Stimulated activated naive CD8-positive, alpha-beta T cell treated with anti-CD3 and anti-CD28 coated beads, Interleukin-15, Interleukin-2, amounts not matched to agents 100 U/mL and 50 U/mL, for 24 hours (primary cell): ENCODE results near the gene NLRC5.

Source experiments
- ATAC-seq: fragments of 150-1000 bp; cut with Tn5 transposase; one replicate; pipeline ENCODE4 v1.10.0; 2021
- DNase-seq: peaks from one replicate; pipeline ENCODE4 v3.0.0; 2021

Gene NLRC5

DNA sequence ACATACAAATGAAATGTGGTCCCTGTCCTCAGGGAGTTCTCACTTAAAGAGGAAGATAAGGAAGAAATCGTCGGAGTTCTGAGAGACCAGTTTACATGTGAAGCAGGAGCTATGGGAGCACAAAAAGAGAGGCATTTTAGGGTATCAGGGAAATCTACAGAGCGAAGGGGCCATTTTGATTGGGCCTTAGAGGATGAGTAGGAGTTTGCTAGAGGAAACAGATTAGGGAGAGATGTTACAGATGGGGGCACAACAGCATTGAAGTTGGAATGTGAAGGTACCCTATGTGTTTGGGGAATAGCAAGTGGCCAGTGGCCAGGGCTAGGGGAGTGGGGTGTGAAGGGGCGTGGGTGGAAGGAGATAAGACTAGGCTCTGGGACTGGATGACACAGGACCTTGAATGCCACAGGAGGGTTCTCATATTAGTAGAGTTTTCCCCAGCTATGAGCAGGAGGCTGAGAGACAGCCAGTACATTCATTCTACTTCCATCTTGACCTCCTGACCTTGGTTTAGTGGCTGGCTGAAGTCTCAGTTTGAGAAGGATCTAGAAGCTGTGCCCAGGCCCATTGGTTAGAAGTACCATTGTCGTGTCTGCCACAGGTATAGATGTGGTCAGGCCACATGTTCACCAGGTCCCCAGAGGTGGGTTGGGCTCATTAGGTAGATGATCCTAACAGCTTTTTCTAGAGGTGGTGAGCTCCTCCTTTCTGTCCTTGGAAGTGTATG, 137.8 kb downstream of the NLRC5 start:
- peak; percentile 21 for ATAC-seq
- DNase-seq = no peak

DNA sequence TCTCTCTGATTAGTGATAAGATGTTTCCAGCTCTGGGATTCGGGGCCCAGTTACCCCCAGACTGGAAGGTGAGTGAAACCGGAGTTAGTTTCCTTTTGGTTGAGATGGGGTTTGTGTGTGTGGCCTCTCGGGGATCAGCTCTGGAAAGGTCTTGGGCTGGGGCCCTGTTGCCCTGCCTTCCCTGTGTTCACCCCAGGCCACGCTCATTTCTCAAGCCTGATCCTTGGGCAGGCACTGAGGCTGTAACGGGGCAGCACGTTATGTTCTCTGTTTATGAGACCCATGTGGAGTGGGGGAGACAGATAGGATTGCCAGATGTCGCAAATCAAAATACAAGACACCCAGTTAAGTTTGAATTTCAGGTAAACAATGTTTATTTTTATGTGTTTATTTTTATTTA, 138.5 kb downstream of the NLRC5 start:
- ATAC-seq = no peak

DNA sequence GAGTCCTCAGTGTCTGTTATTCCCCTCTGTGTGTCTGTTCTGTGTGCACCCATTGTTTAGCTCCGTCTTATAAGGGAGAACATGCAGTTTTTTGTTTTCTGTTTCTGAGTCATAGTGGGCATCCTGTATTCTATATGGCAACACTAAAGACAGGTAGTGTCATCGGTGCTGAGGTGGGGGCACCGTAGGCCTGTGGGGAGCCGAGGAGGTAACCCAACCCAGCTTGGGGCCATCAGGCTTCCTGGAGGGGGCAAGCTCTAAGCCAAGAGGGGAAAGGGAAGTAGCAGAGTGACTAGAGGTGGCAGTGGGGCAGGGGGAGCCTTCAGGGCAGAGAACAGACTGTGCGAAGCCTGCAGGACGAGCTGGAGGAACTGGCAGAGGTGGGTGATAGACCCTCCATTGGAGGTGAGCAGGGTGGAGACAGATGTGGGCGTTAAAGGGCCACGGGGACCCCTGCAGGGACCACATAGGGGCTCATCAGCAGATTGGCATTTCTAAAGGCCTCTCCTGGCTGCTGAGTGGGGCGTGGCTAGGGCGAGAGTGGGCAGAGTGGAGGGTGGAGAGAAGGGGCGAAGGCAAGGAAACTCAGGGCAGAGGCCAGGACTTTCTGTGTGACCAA, 139.5 kb downstream of the NLRC5 start:
- peak; percentile 67 for DNase-seq
- ATAC-seq = peak; percentile 77

More for the DNA sequence above, 138.5 kb downstream of the NLRC5 start:
- no peak for DNase-seq

DNA sequence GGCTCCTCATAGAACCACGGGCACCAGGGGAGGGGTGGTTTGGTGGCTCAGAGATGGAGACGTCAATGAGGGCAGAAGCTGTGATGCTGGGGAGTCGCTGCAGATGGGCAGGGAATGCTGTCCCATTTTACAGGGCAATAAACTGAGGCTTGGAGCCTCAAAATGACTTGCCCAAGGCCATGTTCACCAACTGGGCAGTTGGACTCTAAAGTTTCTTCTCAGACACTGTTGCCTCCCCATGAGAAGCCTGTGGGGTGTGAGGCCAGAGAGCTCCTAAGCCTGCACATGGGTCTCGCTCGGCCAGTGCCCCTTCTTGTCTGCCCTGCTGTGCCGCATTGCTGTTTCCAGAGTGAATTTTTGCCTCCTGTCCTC, 141.6 kb downstream of the NLRC5 start:
- DNase-seq = no peak
- no peak for ATAC-seq

DNA sequence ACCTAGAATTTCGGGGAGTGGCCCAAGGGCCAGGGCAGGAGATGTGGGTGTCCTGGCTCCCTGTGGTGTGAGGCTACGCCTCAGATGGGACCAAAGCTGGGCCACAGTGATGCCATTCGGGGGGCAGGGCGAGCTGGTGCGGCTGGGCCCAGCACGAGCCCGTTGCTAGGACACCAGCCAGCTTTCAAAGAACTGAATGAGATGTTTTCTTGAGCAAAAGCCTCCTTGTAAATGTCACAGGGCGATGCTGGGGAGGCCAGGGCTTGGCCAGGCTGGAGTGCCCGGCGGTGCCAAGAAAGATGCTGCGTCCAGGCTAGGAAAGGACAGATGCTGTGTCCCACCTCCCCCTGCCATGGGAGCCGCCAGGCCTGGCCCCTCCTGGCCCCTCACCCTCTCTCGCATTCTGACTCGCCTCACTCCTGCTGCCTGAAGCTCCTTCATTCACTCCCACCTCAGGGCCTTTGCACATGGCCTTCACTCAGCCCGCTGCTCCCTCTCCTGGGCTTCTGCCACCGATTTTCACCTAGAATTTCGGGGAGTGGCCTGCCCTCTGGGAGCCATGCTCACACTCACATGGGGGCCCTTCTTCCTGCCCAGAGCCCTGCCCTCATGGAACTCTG, 142.1 kb downstream of the NLRC5 start:
- peak; percentile 37 for DNase-seq
- ATAC-seq = no peak

DNA sequence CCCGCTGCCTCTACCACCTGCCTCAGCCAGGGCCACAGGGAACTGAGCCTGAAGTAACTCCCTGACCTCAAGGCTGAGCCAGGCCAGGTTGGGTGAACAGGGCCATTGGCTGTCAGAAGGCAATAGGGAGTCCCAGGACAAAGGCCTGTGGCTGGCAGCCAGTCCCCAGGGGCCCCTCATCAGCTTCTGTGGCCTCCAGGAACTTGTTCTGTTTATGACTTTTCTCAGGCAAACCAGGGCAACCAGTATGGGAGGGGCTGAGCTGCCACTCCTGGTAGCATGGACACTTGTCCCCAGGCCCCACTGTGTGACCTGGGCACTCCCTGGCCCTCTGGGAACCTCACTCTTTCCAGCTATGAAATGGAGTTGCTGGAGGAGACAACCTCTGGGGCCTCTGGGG, 143.1 kb downstream of the NLRC5 start:
- ATAC-seq = no peak
- DNase-seq = no peak

DNA sequence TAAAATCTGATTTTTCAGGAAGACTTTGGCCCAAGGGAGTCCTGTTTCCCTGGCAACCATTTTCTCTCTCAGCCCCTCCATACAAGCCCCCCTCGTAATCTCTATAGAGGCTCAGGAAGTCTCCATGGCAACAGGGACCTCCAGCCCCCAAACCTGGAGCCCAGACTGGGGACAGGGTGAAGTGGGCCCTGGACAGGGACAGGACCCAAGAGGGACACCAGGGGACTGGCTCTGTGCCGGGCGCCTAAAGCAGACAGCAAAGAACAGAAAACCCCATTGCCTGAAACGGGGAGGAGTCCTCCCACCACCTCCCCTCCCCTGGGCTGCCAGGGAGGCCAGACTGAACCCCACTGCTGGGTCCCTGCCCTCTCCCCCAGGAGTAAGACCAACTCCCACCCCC, 143.7 kb downstream of the NLRC5 start:
- no peak for DNase-seq
- ATAC-seq = no peak
